HCT116 (cell line): ENCODE data around the gene LCLAT1. TPM values are rescaled to one million over a fixed set of nuclear protein-coding genes. Genes with fewer than 3 reads are reported as not detected.

Experiments
- ATAC-seq: fragments of 200-7000 bp; cut with Tn5 transposase; 2 replicates; pipeline ENCODE4 v1.9.1; 2020; ENCODE audit warnings: mild to moderate bottlenecking, moderate library complexity
- BruUV-seq: library from RNA; stranded (reverse); fragments of 400-500 nt; replicated peaks from 2 replicates; lab custom pipeline; 2021; lab: Mats Ljungman, UMichigan
- CTCF ChIA-PET: fragments of 300-600 bp; sonication (Branson Sonifier 250); formaldehyde crosslinking; loops from one replicate; lab custom pipeline; 2021; ENCODE audit warnings: antibody characterized with exemption; lab: Charles Lee
- POLR2A ChIA-PET: fragments of 300-600, 350-600 bp; sonication (Branson Sonifier 250); formaldehyde crosslinking; loops from one replicate; lab custom pipeline; 2021; ENCODE audit warnings: antibody characterized with exemption; lab: Charles Lee
- RAD21 ChIA-PET, 2 experiments: fragments of 300-600 bp; sonication (Branson Sonifier 250); formaldehyde crosslinking; loops; one replicate each; lab custom pipeline; 2023; ENCODE audit warnings: low total read pairs in 2 of 2; ENCODE audit not compliant: uncharacterized antibody in 2 of 2, unreplicated experiment in 2 of 2, low non-redundant PET in 1 of 2; lab: Charles Lee
- DNase-seq: peaks from one replicate; pipeline ENCODE4 v3.0.0-alpha.2; 2010; ENCODE audit warnings: low read depth, low spot score
- H2AFZ ChIP-seq: fragments of 200-600 bp; shearing (Covaris generic), sonication (generic); 2 replicates; pipeline ENCODE4 v1.6.1; 2017; ENCODE audit warnings: low read depth, mixed run types, mixed read lengths, antibody characterized with exemption, low read length; ENCODE audit not compliant: poor library complexity, severe bottlenecking
- H3K27ac ChIP-seq: 2 replicates; pipeline ENCODE4 v1.5.1; 2012; ENCODE audit warnings: low read depth, low read length
- H3K27me3 ChIP-seq: fragments of 200-600 bp; sonication (generic); 2 replicates; pipeline ENCODE4 v1.6.1; 2016; ENCODE audit warnings: mixed run types, low read length, mixed read lengths; ENCODE audit not compliant: insufficient read depth
- H3K36me3 ChIP-seq, 2 experiments: fragments of 200-500 bp in 1 of 2; fragments of 200-600 bp in 1 of 2; sonication (Bioruptor generic) in 1 of 2; sonication (generic) in 1 of 2; 2 replicates each; pipeline versions ENCODE4 v1.5.1 to v1.6.1; 2014 to 2016; ENCODE audit warnings: low read length in 2 of 2, inconsistent platforms in 1 of 2, mixed read lengths in 1 of 2, mixed run types in 1 of 2; ENCODE audit not compliant: insufficient read depth in 2 of 2, control insufficient read depth in 1 of 2
- H3K4me1 ChIP-seq, 2 experiments: fragments of 200-600 bp in 1 of 2; sonication (generic) in 1 of 2; 2 replicates each; pipeline versions ENCODE4 v1.5.1 to v1.6.1; 2012 to 2017; ENCODE audit warnings: low read length in 2 of 2, inconsistent platforms in 1 of 2, mild to moderate bottlenecking in 1 of 2, mixed read lengths in 1 of 2, mixed run types in 1 of 2, moderate library complexity in 1 of 2; ENCODE audit not compliant: insufficient read depth in 2 of 2, control insufficient read depth in 1 of 2
- H3K4me2 ChIP-seq: fragments of 200-600 bp; sonication (generic); 2 replicates; pipeline ENCODE4 v1.6.1; 2017; ENCODE audit warnings: mixed run types, low read length, mixed read lengths
- H3K4me3 ChIP-seq, 2 experiments: fragments of 200-600 bp in 1 of 2; sonication (generic) in 1 of 2; replicated peaks in 1 of 2; 2 replicates each; pipeline ENCODE4 v1.5.1; 2011 to 2016; ENCODE audit warnings: low read length in 2 of 2, control low read depth in 1 of 2, low read depth in 1 of 2, mild to moderate bottlenecking in 1 of 2, mixed read lengths in 1 of 2, mixed run types in 1 of 2
- H3K79me2 ChIP-seq: fragments of 200-600 bp; sonication (generic); 2 replicates; pipeline ENCODE4 v1.6.1; 2017; ENCODE audit warnings: mild to moderate bottlenecking, mixed run types, low read length, moderate library complexity, mixed read lengths; ENCODE audit not compliant: insufficient read depth
- H3K9ac ChIP-seq: fragments of 200-600 bp; sonication (generic); 2 replicates; pipeline ENCODE4 v1.6.1; 2016; ENCODE audit warnings: low read length, mixed read lengths
- H3K9me2 ChIP-seq: fragments of 200-600 bp; sonication (generic), shearing (Covaris generic); 2 replicates; pipeline ENCODE4 v1.6.1; 2017; ENCODE audit warnings: mixed run types, mild to moderate bottlenecking, moderate library complexity; ENCODE audit not compliant: insufficient read depth
- H3K9me3 ChIP-seq, 2 experiments: fragments of 200-500 bp in 1 of 2; fragments of 200-600 bp in 1 of 2; sonication (Bioruptor generic) in 1 of 2; sonication (generic) in 1 of 2; 2 replicates each; pipeline ENCODE4 v1.6.1; 2014 to 2017; ENCODE audit warnings: low read length in 2 of 2, mixed read lengths in 2 of 2, inconsistent platforms in 1 of 2, low read depth in 1 of 2, mild to moderate bottlenecking in 1 of 2, mixed run types in 1 of 2, moderate library complexity in 1 of 2; ENCODE audit not compliant: control insufficient read depth in 1 of 2, insufficient read depth in 1 of 2
- H4K20me1 ChIP-seq: fragments of 200-600 bp; sonication (generic), shearing (Covaris generic); 2 replicates; pipeline ENCODE4 v1.6.1; 2017; ENCODE audit warnings: mixed run types, mild to moderate bottlenecking, moderate library complexity; ENCODE audit not compliant: insufficient read depth
- ATF3 ChIP-seq: IDR thresholded peaks from 2 replicates; pipeline ENCODE4 v1.6.1; 2012
- CBX3 ChIP-seq: IDR thresholded peaks from 2 replicates; pipeline ENCODE4 v1.6.1; 2012; ENCODE audit warnings: low read depth
- CEBPB ChIP-seq: IDR thresholded peaks from 2 replicates; pipeline ENCODE4 v1.6.1; 2012; ENCODE audit warnings: low read depth
- CTCF ChIP-seq, 3 experiments: fragments of 200-600 bp in 1 of 3; sonication (generic) in 1 of 3; IDR thresholded peaks in 2 of 3; conservative IDR thresholded peaks in 1 of 3; 2 replicates each; pipeline ENCODE4 v1.5.1; 2012 to 2017; ENCODE audit warnings: low read depth in 2 of 3, low read length in 2 of 3, antibody characterized with exemption in 1 of 3, borderline replicate concordance in 1 of 3, control low read depth in 1 of 3, mild to moderate bottlenecking in 1 of 3, mixed read lengths in 1 of 3, mixed run types in 1 of 3, moderate library complexity in 1 of 3; ENCODE audit not compliant: insufficient read depth in 1 of 3
- EZH2 ChIP-seq: fragments of 200-600 bp; sonication (generic); IDR thresholded peaks from 2 replicates; pipeline ENCODE4 v1.6.1; 2017; ENCODE audit warnings: antibody characterized with exemption, mixed run types
- EZH2phosphoT487 ChIP-seq: fragments of 200-600 bp; IDR thresholded peaks from 2 replicates; pipeline ENCODE4 v1.6.1; 2018; ENCODE audit warnings: antibody characterized with exemption, borderline replicate concordance
- FOSL1 ChIP-seq: IDR thresholded peaks from 2 replicates; pipeline ENCODE4 v1.6.1; 2012; ENCODE audit warnings: low read depth
- JUND ChIP-seq: IDR thresholded peaks from 2 replicates; pipeline ENCODE4 v1.6.1; 2012
- POLR2A ChIP-seq: IDR thresholded peaks from 2 replicates; pipeline ENCODE4 v1.7.0; 2011; ENCODE audit warnings: borderline replicate concordance; ENCODE audit not compliant: insufficient read depth, insufficient read length; ENCODE audit errors: extremely low read depth
- RAD21 ChIP-seq: IDR thresholded peaks from 2 replicates; pipeline ENCODE4 v1.6.1; 2012; ENCODE audit warnings: low read depth, mild to moderate bottlenecking
- REST ChIP-seq: IDR thresholded peaks from 2 replicates; pipeline ENCODE4 v1.6.1; 2012; ENCODE audit warnings: low read depth
- SIN3A ChIP-seq: IDR thresholded peaks from 2 replicates; pipeline ENCODE4 v1.6.1; 2012; ENCODE audit warnings: low read depth
- SP1 ChIP-seq: IDR thresholded peaks from 2 replicates; pipeline ENCODE4 v1.6.1; 2012; ENCODE audit warnings: low read depth
- SRF ChIP-seq: IDR thresholded peaks from 2 replicates; pipeline ENCODE4 v1.6.1; 2012; ENCODE audit warnings: low read depth
- YY1 ChIP-seq: IDR thresholded peaks from 2 replicates; pipeline ENCODE4 v1.6.1; 2011; ENCODE audit warnings: low read length, low read depth, moderate library complexity, mild to moderate bottlenecking; ENCODE audit not compliant: insufficient replicate concordance; ENCODE audit errors: extremely low read depth
- ZNF274 ChIP-seq: fragments of 200-500 bp; sonication (Bioruptor generic); IDR thresholded peaks from 2 replicates; pipeline ENCODE4 v1.6.1; 2014; ENCODE audit warnings: mild to moderate bottlenecking, low read depth, low read length, inconsistent platforms
- intact Hi-C: fragments of 100-400 bp; cut with micrococcal nuclease; formaldehyde crosslinking; loops from 2 replicates; pipeline ENCODE4 v1.10.0; 2022
- total RNA-seq: library from RNA; stranded (reverse); gene quantifications from one replicate; pipeline ENCODE4 v1.2.1, GENCODE V29; 2021; ENCODE audit not compliant: unreplicated experiment
- TF ChIP-seq, protein P1 (sequence below): IDR thresholded peaks from 2 replicates; pipeline ENCODE4 v1.6.1; 2011; ENCODE audit warnings: mild to moderate bottlenecking, low read length, moderate library complexity; ENCODE audit not compliant: insufficient replicate concordance; ENCODE audit errors: extremely low read depth
- TF ChIP-seq, protein P2 (sequence below): IDR thresholded peaks from 2 replicates; pipeline ENCODE4 v1.6.1; 2012

Gene LCLAT1
- total RNA-seq, 1 experiment from 2014 or later = 36.2 TPM

- H3K4me1 ChIP-seq = no peaks in the 10 kb centered on the region
Measured at GRCh38 chr2:30684996-30685395, 237.9 kb downstream of the LCLAT1 start.

More at GRCh38 chr2:30684996-30685395, 237.9 kb downstream of the LCLAT1 start:
- ChIA-PET CTCF (no interaction called here), POLR2A (no interaction called here), RAD21 (no interaction called here)
- DNase-seq = no peak
- BruUV-seq = no TSS peak
- Histone ChIP-seq H4K20me1 (no peaks in the 10 kb centered on the region), H3K36me3 (no peaks in the 10 kb centered on the region), H3K79me2 (no peaks in the 10 kb centered on the region), H3K27me3 (no peaks in the 10 kb centered on the region), H3K4me3 (no peak overlapping the region), H3K9ac (no peak overlapping the region), H2AFZ (no peak overlapping the region), H3K27ac (no peak overlapping the region), H3K9me2 (no peaks in the 10 kb centered on the region), H3K9me3 (no peaks in the 10 kb centered on the region), H3K4me2 (no peak overlapping the region)
- no peak for TF ChIP-seq ZNF274
- TF ChIP-seq POLR2A = no peak
- no peak for TF ChIP-seq SIN3A
- TF ChIP-seq, protein P1, sequence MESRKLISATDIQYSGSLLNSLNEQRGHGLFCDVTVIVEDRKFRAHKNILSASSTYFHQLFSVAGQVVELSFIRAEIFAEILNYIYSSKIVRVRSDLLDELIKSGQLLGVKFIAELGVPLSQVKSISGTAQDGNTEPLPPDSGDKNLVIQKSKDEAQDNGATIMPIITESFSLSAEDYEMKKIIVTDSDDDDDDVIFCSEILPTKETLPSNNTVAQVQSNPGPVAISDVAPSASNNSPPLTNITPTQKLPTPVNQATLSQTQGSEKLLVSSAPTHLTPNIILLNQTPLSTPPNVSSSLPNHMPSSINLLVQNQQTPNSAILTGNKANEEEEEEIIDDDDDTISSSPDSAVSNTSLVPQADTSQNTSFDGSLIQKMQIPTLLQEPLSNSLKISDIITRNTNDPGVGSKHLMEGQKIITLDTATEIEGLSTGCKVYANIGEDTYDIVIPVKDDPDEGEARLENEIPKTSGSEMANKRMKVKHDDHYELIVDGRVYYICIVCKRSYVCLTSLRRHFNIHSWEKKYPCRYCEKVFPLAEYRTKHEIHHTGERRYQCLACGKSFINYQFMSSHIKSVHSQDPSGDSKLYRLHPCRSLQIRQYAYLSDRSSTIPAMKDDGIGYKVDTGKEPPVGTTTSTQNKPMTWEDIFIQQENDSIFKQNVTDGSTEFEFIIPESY = no peak
- TF ChIP-seq YY1 = no peak
- no peak for TF ChIP-seq FOSL1
- TF ChIP-seq SP1 = no peak
- no peak for TF ChIP-seq ATF3
- TF ChIP-seq EZH2 = no peak
- TF ChIP-seq, protein P2, sequence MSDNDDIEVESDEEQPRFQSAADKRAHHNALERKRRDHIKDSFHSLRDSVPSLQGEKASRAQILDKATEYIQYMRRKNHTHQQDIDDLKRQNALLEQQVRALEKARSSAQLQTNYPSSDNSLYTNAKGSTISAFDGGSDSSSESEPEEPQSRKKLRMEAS = no peak
- no peak for TF ChIP-seq CBX3
- no peak for TF ChIP-seq REST
- no peak for TF ChIP-seq CTCF (IDR thresholded peaks at IDR 0.05 in 2 of 3, conservative IDR thresholded peaks at IDR 0.05 in 1 of 3; ENCODE audit: borderline replicate concordance in 1 of 3, insufficient read depth in 1 of 3, low read depth in 2 of 3, low read length in 2 of 3)
- no peak for TF ChIP-seq RAD21
- no peak for TF ChIP-seq EZH2phosphoT487
- TF ChIP-seq CEBPB = no peak
- TF ChIP-seq JUND = no peak
- TF ChIP-seq SRF = no peak
- intact Hi-C loops = no loop called here
- ATAC-seq = no peak
